ENCODE results near the gene CARNS1.
"Not testable (repeated sequence)": the region's sequence is repeated elsewhere in the genome, so short reads cannot be mapped to it uniquely, and the experiment has no call there.

Gene CARNS1

DNA sequence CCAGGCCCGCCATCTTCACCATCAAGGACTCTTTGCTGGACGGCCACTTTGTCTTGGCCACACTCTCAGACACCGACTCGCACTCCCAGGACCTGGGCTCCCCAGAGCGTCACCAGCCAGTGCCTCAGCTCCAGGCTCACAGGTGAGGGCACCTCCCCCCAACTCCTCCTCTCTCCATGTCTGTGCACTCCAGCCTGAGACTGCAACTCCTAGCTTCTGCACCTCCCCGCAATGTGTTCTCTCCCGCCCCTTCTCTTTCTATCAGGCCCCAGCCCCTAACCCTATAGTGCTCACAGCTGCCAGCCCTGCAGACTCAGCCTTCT is 19.3 kb upstream of the CARNS1 start:
- DNase-seq (ENCODE audit: low read depth, low spot score): no peak

DNA sequence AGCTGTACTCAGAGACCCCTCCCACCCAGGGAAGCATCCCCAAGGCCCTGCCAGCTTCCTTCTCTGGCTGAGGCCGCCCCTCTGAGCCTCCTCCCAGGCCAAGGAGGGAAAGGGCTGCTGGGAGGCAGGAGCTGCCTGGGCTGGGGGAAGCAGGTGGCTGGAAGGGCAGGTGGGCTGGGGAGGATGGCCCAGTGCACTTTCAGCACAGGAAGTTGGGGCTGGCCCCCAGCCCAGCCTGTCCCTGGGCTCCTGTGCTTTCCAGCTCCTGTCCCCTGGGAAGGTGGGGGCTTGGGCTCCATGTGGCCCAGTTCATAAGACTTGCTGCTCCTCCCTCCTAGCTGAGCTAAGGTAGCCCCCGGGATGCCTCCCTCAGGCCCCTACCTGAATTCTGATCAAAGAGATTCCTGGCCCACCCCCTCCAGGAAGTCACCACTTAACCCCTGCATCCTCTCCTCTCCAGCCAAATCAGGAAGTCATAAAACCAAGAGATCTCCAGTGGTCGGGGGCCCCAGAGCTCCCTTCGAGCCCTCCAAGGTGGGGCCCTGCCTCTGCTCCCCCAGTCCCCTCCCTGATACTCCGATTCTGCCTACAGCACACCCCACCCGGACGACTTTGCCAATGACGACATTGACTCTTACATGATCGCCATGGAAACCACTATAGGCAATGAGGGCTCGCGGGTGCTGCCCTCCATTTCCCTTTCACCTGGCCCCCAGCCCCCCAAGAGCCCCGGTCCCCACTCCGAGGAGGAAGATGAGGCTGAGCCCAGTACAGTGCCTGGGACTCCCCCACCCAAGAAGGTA is 18.7 kb upstream of the CARNS1 start:
- DNase-seq (ENCODE audit: low read depth, low spot score): no peak

DNA sequence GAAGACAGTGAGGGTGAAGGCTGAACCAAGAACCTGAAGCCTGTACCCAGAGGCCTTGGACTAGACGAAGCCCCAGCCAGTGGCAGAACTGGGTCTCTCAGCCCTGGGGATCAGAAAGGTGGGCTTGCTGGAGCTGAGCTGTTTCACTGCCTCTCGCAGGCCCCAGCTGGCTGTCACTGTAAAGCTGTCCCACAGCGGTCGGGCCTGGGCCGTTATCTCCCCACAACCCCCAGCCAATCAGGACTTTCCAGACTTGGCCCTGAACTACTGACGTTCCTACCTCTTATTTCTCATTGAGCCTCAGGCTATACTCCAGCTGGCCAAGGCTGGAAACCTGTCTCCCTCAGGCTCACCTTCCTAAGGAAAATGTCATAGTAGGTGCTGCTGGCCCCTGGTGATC is 17.9 kb upstream of the CARNS1 start:
- DNase-seq (ENCODE audit: low read depth, low spot score): no peak

DNA sequence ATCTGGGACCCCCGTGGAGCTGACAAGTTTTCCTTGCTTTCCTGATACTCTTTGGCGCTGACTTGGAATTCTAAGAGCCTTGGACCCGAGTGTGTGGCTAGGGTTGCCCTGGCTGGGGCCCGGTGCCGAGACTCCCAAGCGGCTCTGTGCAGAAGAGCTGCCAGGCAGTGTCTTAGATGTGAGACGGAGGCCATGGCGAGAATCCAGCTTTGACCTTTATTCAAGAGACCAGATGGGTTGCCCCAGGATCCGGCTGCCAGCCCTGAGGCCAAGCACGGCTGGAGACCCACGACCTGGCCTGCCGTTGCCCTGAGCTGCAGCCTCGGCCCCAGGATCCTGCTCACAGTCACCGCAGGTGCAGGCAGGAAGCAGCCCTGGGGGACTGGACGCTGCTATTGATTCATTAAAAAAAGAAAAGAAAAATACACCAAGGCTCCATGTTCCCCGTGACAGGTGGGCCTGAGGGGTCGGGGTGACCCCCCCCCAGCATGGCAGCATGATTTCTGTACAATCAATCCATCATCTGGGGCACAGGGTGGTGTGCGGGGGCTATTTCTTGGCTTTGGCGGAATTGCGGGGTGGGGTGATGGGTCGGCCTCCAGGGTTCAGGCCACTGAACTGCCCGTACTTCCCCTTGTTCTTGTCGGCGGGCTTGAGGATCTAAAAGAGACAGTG is 17.4 kb upstream of the CARNS1 start:
- DNase-seq (ENCODE audit: low read depth, low spot score): no peak

DNA sequence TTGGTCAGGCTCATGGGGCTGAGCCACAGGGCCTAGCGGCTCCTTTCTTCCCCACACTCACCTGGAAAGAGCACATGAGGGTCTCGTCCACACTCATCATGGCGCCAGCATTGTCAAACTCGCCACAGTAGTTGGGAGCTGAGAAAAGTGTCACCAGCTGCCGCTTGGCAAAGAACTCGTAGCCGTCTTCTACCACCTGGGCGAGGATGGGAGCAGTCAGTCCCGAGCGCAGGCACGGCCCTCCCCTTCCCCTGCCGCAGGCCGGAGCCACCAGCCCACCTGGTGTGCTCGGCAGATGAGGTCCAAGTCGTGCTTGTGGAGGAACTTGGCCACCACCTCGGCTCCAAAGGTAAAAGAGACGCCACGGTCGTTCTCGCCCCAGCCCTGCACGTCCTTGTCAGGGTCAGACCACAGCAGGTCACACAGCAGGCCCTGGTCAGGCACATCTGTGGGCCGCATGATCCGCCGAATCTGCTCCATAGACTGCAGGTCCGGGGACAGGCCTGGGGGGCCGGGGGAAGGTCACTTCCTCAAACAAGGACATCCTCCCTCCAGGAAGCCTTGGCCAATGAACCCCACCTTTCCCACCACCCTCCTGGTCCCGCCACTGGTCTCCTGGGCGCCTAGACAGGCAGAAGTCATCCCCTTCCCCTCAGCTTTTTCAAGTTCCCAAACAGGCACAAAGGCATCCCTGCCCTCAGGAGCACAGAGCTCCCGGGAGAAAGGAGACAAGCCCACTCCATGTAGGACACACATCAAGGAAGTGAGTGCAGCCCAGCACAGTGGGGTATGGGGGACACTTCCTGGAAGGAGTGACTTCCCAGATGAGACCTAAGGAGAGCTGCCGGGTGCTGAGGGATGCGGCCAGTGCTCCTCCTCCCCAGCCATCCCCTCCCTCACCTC is 16.6 kb upstream of the CARNS1 start:
- DNase-seq (ENCODE audit: low read depth, low spot score): no peak

DNA sequence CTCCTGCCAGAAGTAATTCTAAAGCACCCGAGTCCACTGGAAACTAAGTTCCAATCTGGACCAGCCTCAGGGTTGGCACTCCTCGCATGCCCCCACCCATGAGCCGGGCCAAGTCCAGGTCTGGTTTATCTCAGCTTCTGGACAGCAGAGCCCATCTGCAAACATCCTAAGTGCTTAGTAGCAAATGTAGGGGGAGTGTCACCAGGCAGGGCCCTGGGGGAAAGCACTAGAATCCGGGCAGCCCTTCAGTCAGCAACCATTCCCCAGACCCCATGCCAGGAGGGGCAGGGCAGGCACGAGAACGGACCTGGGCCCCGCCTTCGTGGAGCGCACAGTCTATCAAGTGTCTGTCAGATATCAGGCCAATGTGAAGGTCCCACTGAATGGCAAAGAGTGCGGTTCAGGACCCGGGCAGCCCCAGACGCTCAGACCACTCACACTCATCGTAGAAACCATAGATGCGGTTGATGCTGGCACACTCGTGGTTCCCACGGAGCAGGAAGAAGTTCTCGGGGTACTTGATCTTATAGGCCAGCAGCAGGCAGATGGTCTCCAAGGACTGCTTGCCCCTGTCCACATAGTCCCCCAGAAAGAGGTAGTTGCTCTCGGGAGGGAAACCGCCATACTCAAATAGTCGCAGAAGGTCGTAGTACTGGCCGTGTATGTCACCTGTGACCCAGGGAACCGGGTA is 15.1 kb upstream of the CARNS1 start:
- DNase-seq (ENCODE audit: low read depth, low spot score): no peak

DNA sequence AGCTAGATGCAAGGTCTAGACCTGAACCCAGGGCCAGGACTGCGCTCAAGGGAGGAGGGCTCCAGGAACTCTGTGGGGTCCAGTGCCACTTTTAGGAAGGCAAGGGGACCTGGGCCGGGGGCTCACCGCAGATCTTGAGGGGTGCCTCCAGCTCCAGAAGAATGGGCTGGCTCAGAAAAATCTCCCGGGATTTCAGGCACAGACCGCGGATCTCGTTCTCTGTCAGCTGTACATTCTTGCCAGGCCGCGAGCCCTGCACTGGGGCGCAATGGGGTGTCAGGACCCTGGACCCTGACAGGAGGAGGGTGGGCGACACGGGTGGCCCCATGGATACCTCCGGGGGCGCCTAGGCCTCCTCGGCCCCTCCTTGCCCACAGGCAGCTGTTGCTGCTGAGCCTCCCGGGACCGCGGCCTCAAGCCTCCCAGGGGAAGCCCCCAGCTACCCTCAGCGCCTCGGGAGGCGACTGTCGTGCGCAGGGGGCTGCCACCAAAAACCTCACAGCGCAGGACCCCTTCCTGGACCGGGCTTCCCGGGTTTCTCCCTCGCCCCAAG is 14.5 kb upstream of the CARNS1 start:
- DNase-seq (ENCODE audit: low read depth, low spot score): no peak

DNA sequence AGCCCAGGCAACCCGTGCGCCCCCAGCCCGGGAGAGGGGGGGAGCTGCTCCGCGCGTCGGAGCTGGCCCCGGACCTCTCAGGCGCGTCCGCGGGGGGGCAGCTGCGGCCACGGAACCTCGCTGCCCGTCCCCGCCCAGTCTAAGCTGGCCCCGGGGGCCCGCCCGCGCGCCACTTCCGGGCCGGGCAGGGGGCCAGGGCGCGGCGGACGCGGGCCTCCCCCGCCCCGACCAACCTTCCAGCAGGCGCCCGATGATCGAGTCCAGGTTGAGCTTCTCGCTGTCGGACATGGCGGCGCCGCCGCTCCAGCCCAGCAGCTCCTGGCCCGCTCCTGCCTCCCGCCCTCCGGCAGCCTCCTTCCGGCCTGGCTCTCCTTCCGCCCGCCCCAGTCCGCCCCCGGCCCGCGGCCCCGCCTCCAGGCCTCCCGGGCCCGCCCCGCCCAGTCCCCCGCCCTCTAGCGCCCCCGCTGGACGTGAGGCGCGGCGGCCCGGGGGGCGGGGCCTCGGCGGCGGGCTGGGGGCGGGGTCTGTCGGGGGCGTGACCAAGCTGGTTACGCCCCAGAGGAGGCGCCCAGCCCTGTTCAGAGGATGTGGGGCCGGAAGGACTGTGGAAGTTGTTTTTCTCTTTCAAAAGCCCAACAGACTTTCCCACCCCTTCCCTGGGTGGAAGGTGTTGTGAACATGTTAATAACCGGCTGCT is 13.8 kb upstream of the CARNS1 start, which contains the start of gene PPP1CA:
Gene PPP1CA, minus strand, starts transcription at position 364 of the 697 bp plus-strand sequence. Its CDS starts 76 bp downstream, at position 288.
- DNase-seq (ENCODE audit: low read depth, low spot score): peak; percentile 69

DNA sequence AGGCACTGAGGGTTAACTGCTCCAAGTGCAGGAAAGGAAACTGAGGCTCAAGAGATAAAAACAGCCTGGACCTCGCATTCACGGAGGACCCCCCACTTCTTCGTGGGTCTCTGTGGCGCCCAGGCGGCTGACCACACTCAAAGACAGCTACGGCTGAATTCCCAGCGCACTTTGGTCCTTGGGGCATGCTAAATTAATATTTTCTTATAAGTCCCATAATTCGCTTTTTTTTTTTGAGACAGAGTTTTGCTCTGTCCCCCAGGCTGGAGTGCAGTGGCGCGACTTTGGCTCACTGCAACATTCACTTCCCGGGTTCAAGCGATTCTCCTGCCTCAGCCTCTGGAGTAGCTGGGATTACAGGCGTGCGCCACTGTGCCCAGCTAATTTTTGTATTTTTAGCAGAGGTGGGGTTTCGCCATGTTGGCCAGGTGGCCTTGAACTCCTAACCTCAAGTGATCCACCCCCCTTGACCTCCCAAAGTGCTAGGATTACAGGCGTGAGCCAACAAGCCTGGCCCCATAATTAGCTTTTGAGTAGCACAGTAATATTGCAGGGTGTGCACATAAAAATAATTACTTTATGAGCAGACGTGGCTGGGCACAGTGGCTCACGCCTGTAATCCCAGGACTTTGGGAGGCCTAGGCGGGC is 13.2 kb upstream of the CARNS1 start:
- not testable (repeated sequence) for DNase-seq (ENCODE audit: low read depth, low spot score)

DNA sequence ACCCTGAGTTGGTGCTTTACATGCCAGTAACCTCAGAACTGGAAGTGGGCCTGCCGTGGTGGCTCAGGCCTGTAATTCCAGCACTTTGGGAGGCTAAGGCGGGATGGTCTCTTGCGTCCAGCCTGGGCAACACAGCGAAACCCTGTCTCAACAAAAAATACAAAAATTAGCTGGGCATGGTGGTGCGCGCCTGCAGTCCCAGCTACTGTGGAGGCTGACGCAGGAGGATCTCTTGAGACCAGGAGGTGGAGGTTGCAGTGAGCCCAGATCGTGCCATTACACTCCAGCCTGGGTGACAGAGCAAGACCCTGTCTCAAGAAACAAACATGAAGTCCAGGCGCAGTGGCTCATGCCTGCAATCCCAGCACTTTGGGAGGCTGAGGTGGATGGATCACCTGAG is 12.4 kb upstream of the CARNS1 start:
- not testable (repeated sequence) for DNase-seq (ENCODE audit: low read depth, low spot score)

DNA sequence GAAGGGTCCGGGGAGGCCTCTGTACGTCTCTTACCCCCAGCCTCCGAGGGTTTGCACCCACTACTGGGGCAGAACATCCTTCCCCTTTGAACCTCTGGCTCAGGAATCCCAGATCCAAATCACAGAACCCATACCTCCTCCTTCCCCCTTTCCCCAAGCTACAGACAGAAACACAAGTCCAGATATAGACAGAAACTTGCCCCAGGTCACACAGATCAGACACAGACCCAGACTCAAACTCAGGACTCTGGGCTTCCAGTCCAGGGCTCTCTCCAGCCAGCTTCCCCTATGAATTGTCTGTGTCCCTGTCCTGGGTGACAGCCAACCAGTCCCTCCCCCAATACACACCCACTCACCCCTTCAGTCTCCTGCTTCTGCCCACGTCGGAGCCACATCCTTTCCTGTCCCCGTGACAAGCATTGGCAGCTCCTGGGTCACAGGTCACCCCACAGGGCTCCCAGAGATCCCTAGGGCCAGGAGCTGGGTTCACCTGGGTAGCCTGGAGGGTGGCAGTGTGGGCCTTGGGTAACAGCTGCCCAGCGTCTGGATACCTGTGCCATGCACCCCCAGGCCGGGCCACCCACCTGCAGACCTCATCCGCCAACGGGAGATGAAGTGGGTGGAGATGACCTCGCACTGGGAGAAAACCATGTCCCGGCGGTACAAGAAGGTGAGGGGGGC is 10.8 kb upstream of the CARNS1 start:
- DNase-seq (ENCODE audit: low read depth, low spot score): no peak

DNA sequence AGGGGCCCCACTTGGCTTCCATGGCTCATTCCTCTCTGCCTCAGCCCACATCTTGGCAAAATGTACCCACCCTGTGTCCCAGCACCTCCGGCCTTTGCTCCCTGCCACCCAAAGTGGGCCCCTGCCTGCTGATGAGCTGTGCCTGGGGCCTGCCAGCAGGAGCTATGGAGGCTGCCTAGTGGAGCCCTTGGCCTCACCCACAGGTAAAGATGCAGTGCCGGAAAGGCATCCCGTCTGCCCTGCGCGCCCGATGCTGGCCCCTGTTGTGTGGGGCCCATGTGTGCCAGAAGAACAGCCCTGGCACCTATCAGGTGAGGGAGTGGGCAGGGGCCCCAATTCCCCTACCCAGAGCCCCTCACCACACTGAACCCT is 10.3 kb upstream of the CARNS1 start:
- DNase-seq (ENCODE audit: low read depth, low spot score): no peak

DNA sequence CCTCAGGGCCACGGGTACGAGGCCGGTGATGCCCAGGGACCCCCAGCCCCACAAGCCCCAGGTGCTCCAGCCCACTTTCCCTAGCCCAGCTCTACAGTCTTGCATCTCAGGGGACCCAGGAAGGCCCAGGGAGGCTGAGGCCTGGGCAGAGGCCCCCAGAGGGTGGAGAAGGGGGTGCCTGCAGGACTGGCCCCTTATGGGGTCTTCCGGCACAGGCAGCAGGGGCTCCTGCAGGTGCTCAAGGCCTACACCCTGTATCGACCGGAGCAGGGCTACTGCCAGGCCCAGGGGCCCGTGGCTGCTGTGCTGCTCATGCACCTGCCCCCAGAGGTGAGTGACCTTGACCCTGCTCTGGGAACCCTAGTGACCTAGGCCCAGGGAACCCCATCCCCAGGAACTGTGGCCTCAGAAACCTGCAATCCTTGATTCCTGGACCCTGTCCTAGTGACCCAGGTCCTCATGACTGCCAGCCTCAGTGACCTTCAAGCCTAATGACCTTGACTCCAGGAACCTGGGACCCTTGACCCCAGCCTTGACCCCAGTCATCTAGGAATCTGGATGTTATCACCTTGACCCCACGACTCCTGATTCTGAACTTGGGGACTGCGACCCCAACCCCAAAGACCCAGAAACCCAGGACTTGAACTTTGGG is 9.7 kb upstream of the CARNS1 start:
- no peak for DNase-seq (ENCODE audit: low read depth, low spot score)

DNA sequence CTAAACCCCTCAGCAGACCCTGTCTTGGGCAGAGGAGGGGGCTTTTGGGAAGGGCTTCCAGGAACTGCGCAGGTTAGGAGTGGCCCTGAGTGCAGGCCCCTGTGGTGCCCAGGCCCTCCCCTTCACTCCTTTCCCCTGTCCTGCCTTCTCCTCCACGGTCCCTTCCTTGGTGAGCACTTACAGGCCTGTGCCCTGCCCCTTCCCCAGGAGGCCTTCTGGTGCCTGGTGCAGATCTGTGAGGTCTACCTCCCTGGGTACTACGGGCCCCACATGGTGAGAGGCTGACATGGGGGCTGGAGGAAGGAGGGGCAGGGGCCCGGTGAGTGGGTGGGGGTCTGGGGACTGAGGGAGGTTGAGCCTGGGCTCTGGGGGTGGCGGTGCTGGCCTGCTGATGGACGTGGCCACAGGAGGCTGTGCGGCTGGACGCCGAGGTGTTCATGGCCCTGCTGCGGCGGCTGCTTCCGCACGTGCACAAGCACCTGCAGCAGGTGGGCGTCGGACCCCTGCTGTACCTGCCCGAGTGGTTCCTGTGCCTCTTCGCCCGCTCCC is 9.0 kb upstream of the CARNS1 start:
- DNase-seq (ENCODE audit: low read depth, low spot score): no peak

DNA sequence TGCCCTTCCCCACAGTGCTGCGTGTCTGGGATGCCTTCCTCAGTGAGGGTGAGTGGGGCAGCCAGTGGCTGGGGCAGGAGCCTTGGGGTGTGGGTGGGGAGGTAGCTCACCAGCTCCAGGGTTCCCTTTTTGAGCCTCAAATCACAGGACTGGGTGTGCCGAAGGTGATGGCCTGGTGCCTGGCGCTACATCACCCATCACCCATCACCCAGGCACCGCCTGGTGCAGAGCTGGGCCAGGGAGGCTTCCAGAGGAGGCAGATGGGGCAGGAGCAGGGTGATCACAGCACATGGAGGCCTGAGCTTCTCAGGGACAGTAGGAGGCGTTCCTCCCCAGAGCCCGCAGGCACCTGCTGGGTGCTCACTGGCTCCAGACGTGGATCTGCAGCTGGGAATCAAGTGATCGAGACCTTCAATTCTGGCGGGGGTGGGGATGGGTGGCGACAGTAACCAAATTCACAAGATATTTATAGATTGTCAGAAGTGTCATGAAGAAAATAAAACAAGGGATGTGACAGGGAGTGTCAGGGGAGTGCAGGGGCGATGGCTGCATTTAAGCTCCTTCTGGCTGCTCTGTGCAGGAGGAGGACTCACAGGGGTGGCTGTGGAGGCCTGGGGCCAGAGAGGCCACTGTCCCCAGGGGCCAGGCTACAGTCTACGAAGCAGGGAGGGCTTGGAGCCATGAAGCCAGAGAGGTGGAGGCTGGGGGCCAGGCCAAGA is 8.3 kb upstream of the CARNS1 start:
- DNase-seq (ENCODE audit: low read depth, low spot score): no peak

DNA sequence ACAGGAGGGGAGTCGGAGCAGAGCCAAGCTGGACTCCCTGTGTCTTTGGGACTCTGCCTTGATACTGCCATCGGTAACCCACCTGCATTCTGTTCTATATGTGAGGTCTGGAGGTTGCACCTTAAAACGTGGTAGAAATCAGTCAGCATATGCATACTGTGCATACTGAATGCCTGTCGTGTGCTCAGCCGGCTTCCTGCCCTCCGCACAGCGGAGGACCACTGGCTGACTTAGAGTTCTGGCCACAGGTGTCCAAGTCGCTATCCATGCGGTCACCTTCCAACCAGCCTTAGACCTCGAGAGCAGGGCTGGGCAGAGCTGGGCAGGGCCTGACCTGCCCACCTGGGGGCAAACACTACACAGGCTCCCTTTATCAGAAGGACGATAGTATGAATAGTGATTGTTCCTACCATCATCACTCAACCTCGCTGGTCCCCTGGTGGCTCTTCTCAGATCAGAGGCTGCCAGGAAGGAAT is 7.8 kb upstream of the CARNS1 start:
- no peak for DNase-seq (ENCODE audit: low read depth, low spot score)

DNA sequence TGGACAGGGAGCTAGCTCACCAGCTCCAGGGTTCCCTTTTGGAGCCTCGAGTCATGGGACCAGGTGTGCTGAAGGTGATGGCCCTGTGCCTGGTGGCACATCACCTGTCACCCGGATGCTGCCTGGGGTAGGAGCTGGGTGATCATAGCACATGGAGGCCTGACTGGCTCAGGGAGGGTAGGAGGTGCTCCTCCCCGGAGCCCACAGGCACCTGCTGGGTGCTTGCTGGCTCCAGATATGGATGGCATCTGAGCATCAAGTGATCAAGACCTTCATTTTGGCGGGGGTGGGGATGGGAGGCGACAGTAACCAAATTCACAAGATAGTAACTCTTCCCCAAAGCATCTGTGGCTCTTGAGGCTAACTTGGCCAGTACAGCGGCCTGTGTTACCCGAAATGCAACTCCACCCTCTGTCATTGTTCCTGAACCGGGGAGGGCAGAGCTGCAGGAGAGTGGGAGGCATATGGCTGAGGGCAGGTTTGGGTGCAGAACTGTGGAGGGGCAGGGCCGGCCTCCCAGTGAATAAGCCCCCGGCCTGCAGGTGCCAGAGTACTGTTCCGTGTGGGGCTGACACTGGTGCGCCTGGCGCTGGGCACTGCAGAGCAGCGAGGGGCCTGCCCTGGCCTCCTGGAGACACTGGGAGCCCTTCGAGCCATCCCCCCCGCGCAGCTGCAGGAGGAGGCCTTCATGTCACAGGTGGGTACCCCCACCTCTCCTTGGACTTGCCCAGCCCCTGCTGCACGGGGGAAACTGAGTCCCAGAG is 6.9 kb upstream of the CARNS1 start:
- DNase-seq (ENCODE audit: low read depth, low spot score): no peak
